GM18858 (cell line): ENCODE measurements around the gene ELMO3.

Source experiments
- ATAC-seq: cut with Tn5 transposase; IDR thresholded peaks from one replicate; pipeline ENCODE4 v1.9.1; 2021; ENCODE audit not compliant: unreplicated experiment

ELMO3 gene

DNA sequence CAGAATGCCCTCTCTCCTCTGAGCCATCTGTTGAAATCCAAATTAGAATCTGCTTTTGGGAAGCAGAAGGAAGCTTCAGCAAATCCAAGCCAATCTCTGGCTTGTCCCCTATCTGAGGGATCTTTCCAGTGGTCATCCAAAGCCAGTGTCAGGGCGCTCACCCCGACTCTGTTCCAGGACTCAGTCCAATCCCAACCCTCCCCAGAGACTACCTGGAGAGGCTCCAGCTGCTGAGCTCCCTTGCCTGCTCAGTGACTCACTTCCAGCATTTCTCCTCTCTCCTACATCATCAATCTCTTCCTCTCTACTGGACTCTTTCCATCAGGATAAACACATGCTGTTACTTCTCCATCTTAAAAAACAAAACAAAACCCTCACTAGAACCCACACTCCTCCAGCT lies 17.6 kb upstream of the ELMO3 start:
- ATAC-seq = no peak

DNA sequence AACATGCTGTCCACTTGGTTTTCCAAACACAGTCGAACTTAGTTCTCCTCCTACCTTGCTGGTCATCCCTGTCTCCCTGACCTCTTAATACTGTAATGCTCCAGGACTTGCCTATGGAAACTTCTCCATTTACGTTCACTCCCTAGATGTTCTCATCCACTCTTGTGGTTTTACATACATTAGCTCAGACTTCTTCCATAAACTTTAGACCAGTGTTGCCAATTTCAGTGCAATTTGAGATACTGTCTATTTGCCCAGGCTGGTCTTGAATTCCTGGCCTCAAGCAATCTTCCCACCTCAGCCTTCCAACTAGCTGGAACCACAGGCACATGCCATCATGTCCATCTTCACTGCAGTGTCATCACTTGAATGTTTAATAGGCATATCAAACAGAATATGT lies 16.6 kb upstream of the ELMO3 start:
- ATAC-seq = no peak

DNA sequence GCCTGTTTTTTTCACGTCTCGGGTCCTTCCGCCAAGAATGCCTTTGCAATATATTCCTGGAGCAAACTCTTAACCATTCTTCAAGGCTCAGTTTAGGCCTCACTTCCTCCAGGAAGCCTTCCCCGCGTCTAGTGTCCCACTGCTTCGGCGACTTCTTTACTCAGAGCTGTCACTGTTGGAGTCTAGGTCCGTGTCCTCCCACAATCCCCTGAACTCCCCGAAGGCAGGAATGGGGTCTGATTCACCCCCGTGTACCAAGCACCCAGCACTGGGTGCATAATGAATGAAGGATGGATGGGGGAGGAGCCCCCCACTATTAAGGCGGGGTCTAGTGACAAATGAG lies 15.7 kb upstream of the ELMO3 start:
- no peak for ATAC-seq

GRCh38 chr16:67183627-67184452 lies 15.1 kb upstream of the ELMO3 start, which contains the start of gene MATCAP1:
TSS of gene MATCAP1 (minus strand) at chr16:67183963. CDS start at chr16:67180610, 3,353 bp downstream.
- ATAC-seq = peak; percentile 86

GRCh38 chr16:67184453-67184994 lies 14.4 kb upstream of the ELMO3 start:
- ATAC-seq = no peak

GRCh38 chr16:67184995-67185650 lies 13.8 kb upstream of the ELMO3 start:
- ATAC-seq = no peak

DNA sequence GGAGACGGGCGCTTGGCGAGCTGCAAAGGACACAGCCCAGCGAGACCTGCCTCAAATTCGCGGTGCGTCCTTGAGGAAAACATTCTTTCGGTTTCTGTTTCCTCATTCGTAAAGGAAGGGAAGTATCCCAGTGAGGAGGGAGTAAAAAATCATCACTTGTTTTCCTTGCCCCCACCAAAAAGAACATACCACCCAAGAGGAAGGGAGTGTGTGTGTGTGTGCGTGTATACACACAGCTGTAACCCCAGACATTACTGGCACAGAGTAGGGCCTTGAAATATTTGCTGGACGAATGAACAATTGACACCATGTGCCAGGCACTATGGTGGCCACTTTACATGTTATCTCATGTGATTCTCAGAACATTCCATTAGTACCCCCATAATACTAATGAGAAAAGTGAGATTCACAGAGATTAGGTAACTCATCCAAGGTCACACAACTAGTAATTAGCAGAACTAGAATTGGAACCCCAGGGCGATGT lies 13.2 kb upstream of the ELMO3 start:
- ATAC-seq = no peak

- ATAC-seq = no peak
These were observed 12.4 kb upstream of the ELMO3 start for GRCh38 chr16:67186550-67186950.

DNA sequence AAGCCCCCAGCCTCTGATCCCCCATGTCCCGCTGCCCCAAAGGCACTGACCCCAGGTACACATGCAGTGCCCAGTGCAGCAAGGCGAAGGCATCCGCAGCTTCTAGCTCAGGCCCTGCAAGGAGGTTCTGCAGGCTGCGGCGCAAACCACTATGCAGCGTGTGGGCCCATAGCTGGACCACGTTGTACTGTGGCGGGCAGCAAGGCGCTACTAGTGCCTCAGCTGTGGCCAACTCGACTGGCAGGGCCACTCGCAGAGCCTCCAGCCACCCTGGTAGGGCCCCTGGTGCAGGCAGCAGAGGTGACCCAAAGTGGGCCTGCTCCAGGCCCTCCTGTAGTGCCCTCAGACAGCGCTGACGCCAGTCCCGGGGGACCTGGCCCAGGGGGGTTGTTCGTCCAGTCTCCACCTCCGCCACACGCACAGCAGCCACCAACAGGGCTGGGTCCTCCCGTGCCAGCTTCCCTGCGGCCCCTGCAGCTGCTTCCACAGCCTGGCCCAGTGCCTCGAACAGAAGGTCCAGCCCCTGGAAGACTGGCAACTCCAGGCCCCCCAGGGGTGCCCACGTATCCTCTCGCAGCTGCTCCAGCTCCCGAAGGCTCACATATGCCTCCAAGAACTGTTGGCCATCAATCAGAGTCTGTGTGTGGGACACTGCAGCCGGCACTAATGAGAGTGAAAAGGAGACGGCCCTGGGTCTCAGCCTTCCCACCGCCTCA lies 11.6 kb upstream of the ELMO3 start:
- no peak for ATAC-seq

GRCh38 chr16:67188323-67188722 lies 10.6 kb upstream of the ELMO3 start:
- no peak for ATAC-seq

DNA sequence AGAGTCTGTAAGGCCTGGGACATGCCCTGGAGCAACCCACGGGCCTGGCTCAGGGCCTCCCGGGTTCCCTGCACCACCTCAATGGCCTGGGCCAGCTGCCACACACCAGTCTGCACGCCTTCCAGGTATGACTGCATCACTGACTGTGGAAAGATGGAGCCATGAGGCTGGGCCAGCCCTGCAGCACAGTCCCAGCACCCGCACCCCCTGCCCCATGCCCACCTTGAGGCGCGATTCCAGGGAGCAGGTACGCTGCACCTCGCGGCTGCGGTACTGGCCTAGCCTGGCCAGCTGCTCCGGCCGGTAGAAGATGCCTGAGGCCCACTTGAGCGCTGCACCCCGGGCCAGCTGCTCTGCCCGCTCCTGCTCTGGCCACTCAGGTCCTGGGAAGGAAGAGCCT lies 10.1 kb upstream of the ELMO3 start:
- no peak for ATAC-seq

GRCh38 chr16:67190041-67190440 lies 8.9 kb upstream of the ELMO3 start, which contains the start of gene EXOC3L1:
TSS of gene EXOC3L1 (minus strand) at chr16:67190136. CDS start at chr16:67189676, 460 bp downstream.
- ATAC-seq = no peak

DNA sequence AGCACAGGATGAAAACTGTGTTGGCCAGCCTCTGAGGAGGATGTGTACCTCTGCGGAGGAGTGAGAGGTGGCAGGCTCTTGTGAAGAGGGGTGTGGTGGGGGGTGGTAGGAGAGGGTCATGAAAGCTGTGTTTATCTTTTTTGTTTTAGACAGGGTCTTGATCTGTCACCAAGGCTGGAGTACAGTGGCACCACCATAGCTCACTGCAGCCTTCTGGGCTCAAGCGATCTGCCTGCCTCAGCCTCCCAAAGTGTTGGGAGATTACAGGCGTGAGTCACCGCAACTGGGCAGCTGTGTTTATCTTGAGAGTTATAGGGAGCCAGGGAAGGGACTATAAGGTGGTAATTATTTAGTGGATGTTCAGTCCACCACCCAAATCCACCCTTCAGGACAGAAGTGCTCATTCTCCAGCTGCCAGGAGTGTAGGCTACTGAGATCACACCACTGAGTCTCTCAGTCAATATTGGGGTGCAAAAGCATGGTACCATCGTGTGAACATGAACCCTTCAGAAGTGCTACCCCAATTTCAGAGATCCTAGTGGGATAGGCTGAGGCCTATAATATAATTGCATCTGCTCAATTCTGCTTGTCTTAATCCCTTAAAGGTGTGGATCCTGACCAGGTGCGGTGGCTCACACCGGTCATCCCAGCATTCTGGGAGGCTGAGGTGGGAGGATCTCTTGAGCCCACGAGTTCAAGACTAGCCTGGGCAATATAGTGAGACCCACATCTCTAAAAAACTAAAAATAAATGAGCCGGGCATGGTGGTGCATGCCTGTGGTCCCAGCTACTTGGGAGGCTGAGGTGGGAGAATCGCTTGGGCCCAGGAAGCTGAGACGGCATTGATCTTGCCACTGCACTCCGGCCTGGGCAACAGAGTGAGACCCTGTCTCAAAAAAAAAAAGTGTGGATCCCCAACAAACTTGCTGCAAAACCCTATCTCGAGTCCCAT lies 8.2 kb upstream of the ELMO3 start:
- no peak for ATAC-seq

DNA sequence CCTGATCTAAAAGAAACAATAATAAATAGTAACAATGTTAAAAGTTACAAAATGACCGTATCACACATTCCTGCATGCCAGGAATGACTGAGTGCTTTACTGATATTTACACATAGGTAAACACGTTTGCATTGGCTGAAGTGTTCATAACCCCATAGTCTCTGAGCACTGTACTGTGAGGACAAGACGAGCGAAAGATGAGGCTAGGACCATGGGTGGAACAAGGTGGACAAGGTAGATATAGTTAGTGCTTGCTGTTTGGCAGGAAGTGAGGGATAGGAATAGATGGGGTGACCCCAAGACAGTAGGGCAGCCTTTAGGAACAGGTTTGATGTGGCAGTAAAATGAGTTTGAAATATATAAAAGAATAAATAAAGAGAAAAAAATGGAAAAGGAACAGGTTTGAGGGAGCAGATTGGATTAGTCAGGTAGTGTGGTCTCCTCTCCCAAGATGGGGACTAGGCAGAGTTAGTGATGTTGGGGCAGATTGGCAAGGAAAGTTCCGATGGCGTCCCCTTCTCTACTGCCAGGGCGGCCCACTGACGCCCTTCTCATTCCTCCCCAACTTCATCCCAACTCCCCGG lies 7.4 kb upstream of the ELMO3 start:
- ATAC-seq = no peak

GRCh38 chr16:67191995-67192681 lies 6.8 kb upstream of the ELMO3 start, which contains the start of gene E2F4:
TSS of gene E2F4 (plus strand) at chr16:67192155. CDS start at chr16:67192228, 73 bp downstream.
- peak; percentile 71 for ATAC-seq

- no peak for ATAC-seq
These were observed 6.1 kb upstream of the ELMO3 start for GRCh38 chr16:67192781-67193361.

DNA sequence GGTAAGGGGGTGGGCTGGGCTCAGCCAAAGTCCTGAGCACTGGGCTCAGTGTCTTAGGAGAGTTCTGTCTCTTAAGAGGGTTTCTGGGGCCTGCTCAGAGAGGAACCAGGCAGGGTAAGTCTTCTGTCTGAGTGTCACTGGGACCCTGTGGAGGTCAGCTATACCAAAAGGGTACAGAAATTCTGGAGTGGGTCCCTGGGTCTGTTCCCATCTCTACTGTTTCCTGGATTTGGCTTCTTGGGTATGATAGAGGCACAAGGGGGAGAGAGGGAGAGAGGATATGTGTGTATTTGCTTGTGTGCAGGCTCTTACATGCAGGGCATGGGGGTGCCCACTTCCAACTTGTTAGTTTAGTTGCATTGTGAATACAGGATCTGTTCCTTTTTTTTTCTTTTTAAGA lies 5.4 kb upstream of the ELMO3 start:
- no peak for ATAC-seq

DNA sequence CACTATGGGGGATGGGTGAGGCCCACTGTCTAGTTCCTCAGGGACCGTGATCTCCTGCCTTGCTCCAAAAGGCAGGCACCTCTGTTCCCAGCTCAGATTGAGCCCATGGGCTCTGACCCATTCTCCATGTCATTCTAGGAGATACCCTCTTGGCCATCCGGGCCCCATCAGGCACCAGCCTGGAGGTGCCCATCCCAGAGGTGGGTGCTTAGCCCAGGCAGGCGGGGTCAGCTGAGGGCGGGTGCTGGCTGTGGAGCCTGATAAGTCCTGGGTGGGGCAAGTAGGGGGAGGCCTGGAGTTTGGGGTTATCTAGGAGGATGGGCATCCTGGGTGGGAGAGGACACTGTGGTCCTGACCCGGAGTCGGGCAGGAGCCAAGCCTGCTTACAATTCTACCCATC lies 4.7 kb upstream of the ELMO3 start:
- ATAC-seq = no peak

DNA sequence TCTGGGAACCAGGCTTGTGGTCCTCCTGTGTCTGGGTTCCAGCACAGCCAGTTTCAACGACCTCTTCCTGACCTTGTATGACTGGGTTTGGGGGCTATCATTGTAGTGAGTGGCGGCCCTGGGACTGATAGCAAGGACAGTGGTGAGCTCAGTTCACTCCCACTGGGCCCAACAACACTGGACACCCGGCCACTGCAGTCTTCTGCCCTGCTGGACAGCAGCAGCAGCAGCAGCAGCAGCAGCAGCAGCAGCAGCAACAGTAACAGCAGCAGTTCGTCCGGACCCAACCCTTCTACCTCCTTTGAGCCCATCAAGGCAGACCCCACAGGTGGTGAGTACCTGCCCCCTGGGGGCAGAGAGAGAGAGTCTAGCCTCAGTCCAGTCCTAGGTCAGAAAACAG lies 3.3 kb upstream of the ELMO3 start:
- no peak for ATAC-seq
